ENCODE results near the gene FJX1.

GRCh38 chr11:35586222-35586621, 32.0 kb upstream of the FJX1 start:
- TF ChIP-seq ZNF512 (CRISPR knock-in tag; IDR thresholded peaks at IDR 0.05; ENCODE audit: borderline replicate concordance) = no peak
- TF ChIP-seq CTCF (IDR thresholded peaks at IDR 0.05) = no peak
- no peak for TF ChIP-seq PRDM15 (CRISPR knock-in tag; IDR thresholded peaks at IDR 0.05)
- TF ChIP-seq NR2C2 (CRISPR knock-in tag; IDR thresholded peaks at IDR 0.05) = no peak
- no peak for TF ChIP-seq GABPB1 (CRISPR knock-in tag; IDR thresholded peaks at IDR 0.05)
- TF ChIP-seq FOXP4 (CRISPR knock-in tag; IDR thresholded peaks at IDR 0.05) = no peak
- no peak for TF ChIP-seq CREB1 (CRISPR knock-in tag; IDR thresholded peaks at IDR 0.05)
- TF ChIP-seq MAX (CRISPR knock-in tag; IDR thresholded peaks at IDR 0.05) = no peak
